BLaER1 treated with 17β-estradiol and CSF1 and Interleukin-3, amounts not matched to agents 10 nM and 100 nM (cell line): ENCODE data around the gene RBFOX2.

ENCODE experiments used
- H3K27ac ChIP-seq, 11 experiments: shearing (Covaris generic); formaldehyde crosslinking; 2 replicates each; pipeline ENCODE4 v1.8.1; 2022
- H3K27me3 ChIP-seq, 11 experiments: shearing (Covaris generic); formaldehyde crosslinking; 2 replicates each; pipeline ENCODE4 v1.8.1; 2022
- H3K36me3 ChIP-seq, 11 experiments: shearing (Covaris generic); formaldehyde crosslinking; 2 replicates each; pipeline ENCODE4 v1.8.1; 2022
- H3K4me1 ChIP-seq, 10 experiments: shearing (Covaris generic); formaldehyde crosslinking; 2 replicates each; pipeline ENCODE4 v1.8.1; 2022
- H3K4me2 ChIP-seq, 11 experiments: shearing (Covaris generic); formaldehyde crosslinking; 2 replicates each; pipeline ENCODE4 v1.8.1; 2022
- H3K4me3 ChIP-seq, 10 experiments: shearing (Covaris generic); formaldehyde crosslinking; 2 replicates each; pipeline ENCODE4 v1.8.1; 2022
- H3K9ac ChIP-seq, 11 experiments: shearing (Covaris generic); formaldehyde crosslinking; 2 replicates each; pipeline ENCODE4 v1.8.1; 2022
- H3K9me3 ChIP-seq, 11 experiments: shearing (Covaris generic); formaldehyde crosslinking; replicated peaks in 1 of 11; 2 replicates each; pipeline ENCODE4 v1.8.1; 2022
- H4K20me1 ChIP-seq, 11 experiments: shearing (Covaris generic); formaldehyde crosslinking; 2 replicates each; pipeline ENCODE4 v1.8.1; 2022
- Cebpa-rat ChIP-seq, 11 experiments: shearing (Covaris generic); IDR thresholded peaks; 2 replicates each; pipeline ENCODE4 v1.8.1; 2022

The RBFOX2 gene

GRCh38 chr22:35912658-35913057 lies 116.0 kb downstream of the RBFOX2 start:
- Histone ChIP-seq H3K27ac (no peak overlapping the region; a peak in 1 of 22 replicates), H3K4me2 (peak overlapping the region in 1 of 11 experiments; percentile 15; a peak in 2 of 22 replicates), H3K27me3 (no peaks in the 10 kb centered on the region), H3K36me3 (no peaks in the 10 kb centered on the region), H3K9me3 (no peaks in the 10 kb centered on the region), H3K4me1 (peaks cover 22 to 37% (median 32%) of the 10 kb centered on the region in 10 experiments), H3K9ac (no peak overlapping the region), H3K4me3 (no peak overlapping the region), H4K20me1 (no peaks in the 10 kb centered on the region)
- TF ChIP-seq Cebpa-rat (IDR thresholded peaks at IDR 0.05), result no peak

GRCh38 chr22:35911877-35912276 lies 116.7 kb downstream of the RBFOX2 start:
- H3K9me3 ChIP-seq, result no peaks in the 10 kb centered on the region
- H4K20me1 ChIP-seq, result no peaks in the 10 kb centered on the region
- peaks cover 22 to 37% (median 32%) of the 10 kb centered on the region in 10 experiments for H3K4me1 ChIP-seq
- no peak for TF ChIP-seq Cebpa-rat (IDR thresholded peaks at IDR 0.05)
- H3K36me3 ChIP-seq, result no peaks in the 10 kb centered on the region
- H3K27ac ChIP-seq, result no peak overlapping the region
- H3K9ac ChIP-seq, result no peak overlapping the region
- no peaks in the 10 kb centered on the region for H3K27me3 ChIP-seq
- no peak overlapping the region for H3K4me3 ChIP-seq
- peak overlapping the region in 1 of 11 experiments; percentile 6; a peak in 2 of 22 replicates for H3K4me2 ChIP-seq

DNA sequence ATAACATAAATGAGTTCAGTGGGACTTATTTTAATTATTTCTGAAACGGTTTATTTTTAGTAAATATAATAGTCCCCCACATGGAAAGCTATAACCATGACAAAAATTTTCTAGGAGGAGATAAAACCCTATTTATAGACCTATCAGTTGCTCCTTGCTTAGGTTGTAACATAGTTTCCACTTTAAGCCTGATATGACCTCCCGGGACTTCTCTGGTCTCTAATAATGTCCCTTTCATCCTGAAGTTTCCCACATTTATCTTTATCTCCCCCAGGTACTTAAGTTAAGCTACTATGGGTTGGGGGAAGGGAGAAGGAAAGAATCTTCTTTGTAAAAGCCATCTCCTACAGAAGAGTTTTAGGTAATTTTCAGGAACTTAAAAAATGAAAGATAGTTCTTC lies 117.7 kb downstream of the RBFOX2 start:
- H3K27me3 ChIP-seq, result no peaks in the 10 kb centered on the region
- H3K4me1 ChIP-seq, result peaks cover 21 to 38% (median 29%) of the 10 kb centered on the region in 10 experiments
- H3K27ac ChIP-seq, result no peak overlapping the region
- no peak for TF ChIP-seq Cebpa-rat (IDR thresholded peaks at IDR 0.05)
- no peaks in the 10 kb centered on the region for H3K9me3 ChIP-seq
- no peak overlapping the region for H3K4me2 ChIP-seq
- H3K4me3 ChIP-seq, result no peak overlapping the region
- H3K9ac ChIP-seq, result no peak overlapping the region
- H4K20me1 ChIP-seq, result no peaks in the 10 kb centered on the region
- no peaks in the 10 kb centered on the region for H3K36me3 ChIP-seq

GRCh38 chr22:35910003-35910769 lies 118.4 kb downstream of the RBFOX2 start:
- Histone ChIP-seq H3K4me3 (no peak overlapping the region), H3K36me3 (no peaks in the 10 kb centered on the region), H4K20me1 (no peaks in the 10 kb centered on the region), H3K4me2 (peak overlapping the region in 1 of 11 experiments; percentile 12; a peak in 1 of 22 replicates), H3K4me1 (peaks cover 14 to 30% (median 22%) of the 10 kb centered on the region in 10 experiments), H3K27me3 (no peaks in the 10 kb centered on the region), H3K9ac (no peak overlapping the region), H3K27ac (no peak overlapping the region), H3K9me3 (no peaks in the 10 kb centered on the region)
- no peak for TF ChIP-seq Cebpa-rat (IDR thresholded peaks at IDR 0.05)

DNA sequence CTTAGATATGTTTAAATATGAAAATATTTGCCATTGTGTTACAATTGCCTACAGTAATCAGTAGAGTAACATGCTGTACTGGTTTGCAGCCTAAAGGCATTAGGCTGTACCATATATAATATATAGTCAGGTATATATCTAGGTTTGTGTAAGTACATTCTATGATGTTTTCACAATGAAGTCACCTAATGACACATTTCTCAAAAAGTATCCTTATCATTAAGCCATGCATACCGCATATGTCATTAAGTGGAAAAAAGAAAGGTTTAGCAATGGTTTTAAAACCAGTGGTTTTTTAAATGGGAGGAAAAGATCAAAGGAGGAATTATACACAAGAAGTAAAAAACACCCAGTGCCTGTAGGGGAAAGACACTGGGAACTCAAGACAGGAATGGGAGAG lies 122.7 kb downstream of the RBFOX2 start:
- no peaks in the 10 kb centered on the region for H3K9me3 ChIP-seq
- H3K4me2 ChIP-seq, result no peak overlapping the region
- no peak overlapping the region for H3K27ac ChIP-seq
- no peak overlapping the region for H3K9ac ChIP-seq
- no peaks in the 10 kb centered on the region for H3K27me3 ChIP-seq
- H3K36me3 ChIP-seq, result no peaks in the 10 kb centered on the region
- H3K4me3 ChIP-seq, result no peak overlapping the region
- peaks cover 15 to 30% (median 23%) of the 10 kb centered on the region in 10 experiments for H3K4me1 ChIP-seq
- H4K20me1 ChIP-seq, result no peaks in the 10 kb centered on the region
- no peak for TF ChIP-seq Cebpa-rat (IDR thresholded peaks at IDR 0.05)

GRCh38 chr22:35904752-35905151 lies 123.9 kb downstream of the RBFOX2 start:
- Histone ChIP-seq H3K27me3 (no peaks in the 10 kb centered on the region), H3K36me3 (no peaks in the 10 kb centered on the region), H3K4me3 (no peak overlapping the region), H3K9me3 (no peaks in the 10 kb centered on the region), H3K4me1 (peaks cover 26 to 41% (median 33%) of the 10 kb centered on the region in 10 experiments), H3K9ac (no peak overlapping the region), H4K20me1 (no peaks in the 10 kb centered on the region), H3K27ac (no peak overlapping the region), H3K4me2 (no peak overlapping the region)
- no peak for TF ChIP-seq Cebpa-rat (IDR thresholded peaks at IDR 0.05)

- peaks cover 26 to 43% (median 34%) of the 10 kb centered on the region in 10 experiments for H3K4me1 ChIP-seq
- no peak overlapping the region for H3K4me3 ChIP-seq
- no peak for TF ChIP-seq Cebpa-rat (IDR thresholded peaks at IDR 0.05)
Measured at GRCh38 chr22:35904336-35904692, 124.3 kb downstream of the RBFOX2 start.

GRCh38 chr22:35903571-35904335 lies 124.9 kb downstream of the RBFOX2 start:
- Histone ChIP-seq H3K4me3 (no peak overlapping the region), H4K20me1 (no peaks in the 10 kb centered on the region), H3K36me3 (no peaks in the 10 kb centered on the region), H3K27me3 (no peaks in the 10 kb centered on the region), H3K9me3 (no peaks in the 10 kb centered on the region), H3K4me2 (peak overlapping the region; percentile 3 to 58 (median 37); a peak in 18 of 22 replicates), H3K27ac (no peak overlapping the region), H3K4me1 (peaks cover 26 to 43% (median 34%) of the 10 kb centered on the region in 10 experiments), H3K9ac (no peak overlapping the region)
- no peak for TF ChIP-seq Cebpa-rat (IDR thresholded peaks at IDR 0.05)

More at GRCh38 chr22:35904336-35904692, 124.3 kb downstream of the RBFOX2 start:
- peak overlapping the region in 3 of 11 experiments; percentile 41 to 58 (median 54); a peak in 3 of 22 replicates for H3K4me2 ChIP-seq
- no peak overlapping the region for H3K27ac ChIP-seq
- H3K27me3 ChIP-seq, result no peaks in the 10 kb centered on the region
- no peaks in the 10 kb centered on the region for H3K36me3 ChIP-seq
- no peaks in the 10 kb centered on the region for H4K20me1 ChIP-seq
- H3K9me3 ChIP-seq, result no peaks in the 10 kb centered on the region
- no peak overlapping the region for H3K9ac ChIP-seq

DNA sequence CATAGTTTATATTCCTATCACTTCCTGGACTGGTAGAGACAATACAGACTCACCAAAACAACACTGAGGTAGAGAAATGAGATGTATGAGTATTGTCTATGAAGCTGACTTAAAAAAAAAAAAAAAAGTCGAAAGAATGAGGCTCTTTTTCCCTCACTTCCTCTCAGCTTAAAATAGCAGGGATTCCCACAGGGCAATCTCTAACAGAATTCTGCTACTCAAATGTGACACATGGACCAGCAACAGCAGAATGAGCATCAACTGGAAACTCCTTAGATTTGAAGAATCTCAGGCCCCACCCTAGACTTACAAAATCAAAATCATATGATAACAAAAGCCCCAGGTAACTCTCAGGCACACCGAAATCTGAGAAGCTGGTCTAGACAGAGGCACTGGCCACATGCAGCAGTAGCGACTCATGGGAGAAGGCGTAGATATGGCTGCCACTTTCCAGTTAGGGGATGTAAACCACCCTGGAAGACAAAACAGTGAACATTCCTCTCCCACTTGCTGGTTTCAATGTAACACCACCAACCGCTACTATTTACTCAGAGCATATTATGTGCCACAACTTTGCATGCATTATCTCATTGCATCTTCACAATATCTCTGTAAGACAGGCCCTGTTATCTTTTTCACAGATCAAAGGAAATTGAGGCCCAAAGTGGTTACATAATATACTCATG lies 128.0 kb downstream of the RBFOX2 start:
- Histone ChIP-seq H3K27me3 (no peaks in the 10 kb centered on the region), H3K4me1 (peaks cover 26 to 39% (median 33%) of the 10 kb centered on the region in 10 experiments), H3K4me2 (peak overlapping the region; percentile 0 to 70 (median 40); a peak in 18 of 22 replicates), H3K9ac (no peak overlapping the region), H4K20me1 (no peaks in the 10 kb centered on the region), H3K4me3 (no peak overlapping the region), H3K36me3 (no peaks in the 10 kb centered on the region), H3K27ac (no peak overlapping the region), H3K9me3 (no peaks in the 10 kb centered on the region)
- no peak for TF ChIP-seq Cebpa-rat (IDR thresholded peaks at IDR 0.05)
